Measurements from ENCODE around the gene LAMB2. TPM values are rescaled to one million over a fixed set of nuclear protein-coding genes. Genes with fewer than 3 reads are reported as not detected.
A peak's percentile ranks its signal among the peaks of the same experiment; 100 is the strongest.

Gene LAMB2
- total RNA-seq, 2 experiments from 2014 or later: 0.44 TPM; not detected in 1

GRCh38 chr3:49171119-49171774 is 38.4 kb upstream of the LAMB2 start, which contains the start of gene KLHDC8B:
Gene KLHDC8B, plus strand, starts transcription at chr3:49171598. Its CDS starts 1,172 bp downstream, at chr3:49172770.
- Histone ChIP-seq H3K36me3 (ENCODE audit: insufficient read depth, low read length) (no peaks in the 10 kb centered on the region), H3K79me2 (ENCODE audit: insufficient read depth, low read depth, low read length) (no peaks in the 10 kb centered on the region), H4K20me1 (ENCODE audit: insufficient read depth, low read length) (no peaks in the 10 kb centered on the region), H3K4me3 (ENCODE audit: low read depth, low read length, poor library complexity, severe bottlenecking) (peak within 1 kb of the TSS; percentile 60), H3K27ac (ENCODE audit: low read depth, low read length, poor library complexity, severe bottlenecking) (no peak within 1 kb of the TSS), H2AFZ (ENCODE audit: low read length) (peak within 1 kb of the TSS; percentile 76), H3K4me1 (ENCODE audit: insufficient read depth, low read length, poor library complexity, severe bottlenecking) (peaks cover 11% of the 10 kb centered on the region), H3K9me3 (ENCODE audit: low read length) (peaks cover 4% of the 10 kb centered on the region; the same call in 1 of the 2 replicates), H3K9me2 (ENCODE audit: insufficient read depth, low read length) (no peaks in the 10 kb centered on the region), H3K4me2 (ENCODE audit: low read length) (peak within 1 kb of the TSS; percentile 79)
- peak; percentile 91 for TF ChIP-seq CTCF (conservative IDR thresholded peaks at IDR 0.05; ENCODE audit: low read length)
- TF ChIP-seq EZH2phosphoT487 (IDR thresholded peaks at IDR 0.05; ENCODE audit: borderline replicate concordance, low read depth, low read length): no peak
- peak; percentile 76 for DNase-seq (ENCODE audit: low spot score)
- ChIA-PET CTCF (ENCODE audit: unreplicated experiment) (no interaction called here), POLR2A (no interaction called here)
- no TSS peak for BruUV-seq (replicated peaks)
- intact Hi-C loops (cut with micrococcal nuclease; ENCODE audit: unreplicated experiment): loop anchor here (1.0 kb wide), 1 partner anchor 278 kb away; no protein-coding TSS in a partner anchor

DNA sequence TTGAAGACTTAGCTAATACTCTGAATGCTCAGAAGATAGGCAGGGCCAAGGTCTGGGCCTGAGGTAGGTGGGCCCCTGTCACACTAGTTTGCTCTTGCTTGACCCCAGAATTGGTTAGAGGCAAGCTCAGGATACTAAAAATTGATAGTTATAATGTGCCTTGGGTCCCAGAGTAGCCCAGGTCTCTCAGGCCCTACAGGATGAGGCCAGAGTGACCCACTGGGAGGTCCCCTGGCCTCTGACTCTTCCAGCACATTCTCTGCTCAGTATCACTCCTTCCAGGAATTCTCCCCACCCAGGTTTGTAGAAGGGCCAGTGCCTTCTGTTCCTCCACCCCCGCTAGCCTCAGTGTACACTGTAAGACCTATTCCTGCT is 37.9 kb upstream of the LAMB2 start:
- H3K4me3 ChIP-seq (ENCODE audit: low read depth, low read length, poor library complexity, severe bottlenecking): peak overlapping the region; percentile 60
- H3K9me2 ChIP-seq (ENCODE audit: insufficient read depth, low read length): no peaks in the 10 kb centered on the region
- TF ChIP-seq EZH2phosphoT487 (IDR thresholded peaks at IDR 0.05; ENCODE audit: borderline replicate concordance, low read depth, low read length) (no peak), CTCF (conservative IDR thresholded peaks at IDR 0.05; ENCODE audit: low read length) (no peak)
- ChIA-PET CTCF (ENCODE audit: unreplicated experiment) (interaction anchor here (0.9 kb wide), 1 partner anchor 169 kb away, joined by 3 read pairs; the partner anchor contains the start of gene USP4), POLR2A (no interaction called here)
- intact Hi-C loops (cut with micrococcal nuclease; ENCODE audit: unreplicated experiment): loop anchor here (1.0 kb wide), 1 partner anchor 279 kb away; no protein-coding TSS in a partner anchor
- DNase-seq (ENCODE audit: low spot score): no peak
- no peaks in the 10 kb centered on the region for H3K36me3 ChIP-seq (ENCODE audit: insufficient read depth, low read length)
- H3K4me2 ChIP-seq (ENCODE audit: low read length): peak overlapping the region; percentile 79; the same call in 1 of the 2 replicates
- H4K20me1 ChIP-seq (ENCODE audit: insufficient read depth, low read length): no peaks in the 10 kb centered on the region
- peaks cover 4% of the 10 kb centered on the region; the same call in 1 of the 2 replicates for H3K9me3 ChIP-seq (ENCODE audit: low read length)
- H3K27ac ChIP-seq (ENCODE audit: low read depth, low read length, poor library complexity, severe bottlenecking): no peak overlapping the region
- peaks cover under 1% of the 10 kb centered on the region; the same call in 1 of the 2 replicates for H3K79me2 ChIP-seq (ENCODE audit: insufficient read depth, low read depth, low read length)
- peak overlapping the region; percentile 76; the same call in 1 of the 2 replicates for H2AFZ ChIP-seq (ENCODE audit: low read length)
- no TSS peak for BruUV-seq (replicated peaks)
- peaks cover 12% of the 10 kb centered on the region for H3K4me1 ChIP-seq (ENCODE audit: insufficient read depth, low read length, poor library complexity, severe bottlenecking)

Measured in OCI-LY7 (cell line).